ENCODE measurements around the gene SGCD.

DNA sequence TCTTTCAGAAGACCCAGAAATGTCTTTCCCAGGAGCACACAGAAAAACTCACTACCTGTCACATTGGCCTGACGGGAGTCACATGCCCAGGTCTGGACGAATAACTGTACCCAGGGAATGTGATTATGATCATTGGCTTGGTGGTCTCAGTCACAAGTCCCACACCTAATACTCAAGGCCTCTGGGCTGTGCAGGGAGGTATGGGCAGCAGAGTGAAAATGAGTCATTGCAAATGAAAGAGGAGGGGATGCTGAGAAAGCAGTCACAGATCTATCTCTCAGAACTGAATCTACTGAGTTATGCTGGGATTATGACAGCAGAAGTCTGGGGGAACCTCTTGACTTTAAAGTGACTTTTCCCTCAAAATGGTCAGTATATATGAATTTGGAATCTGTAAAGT is 36.9 kb downstream of the SGCD start:
- TF ChIP-seq, protein P1, sequence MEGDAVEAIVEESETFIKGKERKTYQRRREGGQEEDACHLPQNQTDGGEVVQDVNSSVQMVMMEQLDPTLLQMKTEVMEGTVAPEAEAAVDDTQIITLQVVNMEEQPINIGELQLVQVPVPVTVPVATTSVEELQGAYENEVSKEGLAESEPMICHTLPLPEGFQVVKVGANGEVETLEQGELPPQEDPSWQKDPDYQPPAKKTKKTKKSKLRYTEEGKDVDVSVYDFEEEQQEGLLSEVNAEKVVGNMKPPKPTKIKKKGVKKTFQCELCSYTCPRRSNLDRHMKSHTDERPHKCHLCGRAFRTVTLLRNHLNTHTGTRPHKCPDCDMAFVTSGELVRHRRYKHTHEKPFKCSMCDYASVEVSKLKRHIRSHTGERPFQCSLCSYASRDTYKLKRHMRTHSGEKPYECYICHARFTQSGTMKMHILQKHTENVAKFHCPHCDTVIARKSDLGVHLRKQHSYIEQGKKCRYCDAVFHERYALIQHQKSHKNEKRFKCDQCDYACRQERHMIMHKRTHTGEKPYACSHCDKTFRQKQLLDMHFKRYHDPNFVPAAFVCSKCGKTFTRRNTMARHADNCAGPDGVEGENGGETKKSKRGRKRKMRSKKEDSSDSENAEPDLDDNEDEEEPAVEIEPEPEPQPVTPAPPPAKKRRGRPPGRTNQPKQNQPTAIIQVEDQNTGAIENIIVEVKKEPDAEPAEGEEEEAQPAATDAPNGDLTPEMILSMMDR (IDR thresholded peaks at IDR 0.05), result no peak
- TF ChIP-seq POLR2A (IDR thresholded peaks at IDR 0.05), result no peak

All from heart left ventricle (tissue), 13 donors.